ENCODE results near the gene MEGF10.

- TF ChIP-seq POLR2A (IDR thresholded peaks at IDR 0.05), result no peak
- no peak for TF ChIP-seq CTCF (IDR thresholded peaks at IDR 0.05)
Observed at GRCh38 chr5:127421471-127421870, 130.9 kb downstream of the MEGF10 start.
